ENCODE measurements around the gene KAZN. TPM values are rescaled to one million over a fixed set of nuclear protein-coding genes. Genes with fewer than 3 reads are reported as not detected.

KAZN gene
- polyA plus RNA-seq, 1 donor from 2014 or later = 20.6 TPM

- Histone ChIP-seq H3K79me2 (replicated peaks; ENCODE audit: insufficient read depth, low read length) (peaks cover 3% of the 10 kb centered on the region), H3K27ac (ENCODE audit: low read length) (no peak overlapping the region), H2AFZ (ENCODE audit: low read depth, low read length) (no peak overlapping the region), H3K9me2 (ENCODE audit: insufficient read depth, low read length) (no peaks in the 10 kb centered on the region), H4K20me1 (ENCODE audit: insufficient read depth) (no peaks in the 10 kb centered on the region), H3F3A (ENCODE audit: insufficient read depth, low read length, poor library complexity, severe bottlenecking) (no peaks in the 10 kb centered on the region), H3K4me3 (ENCODE audit: low read length) (no peak overlapping the region), H3K9ac (ENCODE audit: low read length) (no peak overlapping the region), H3K9me3 (ENCODE audit: low read length) (no peaks in the 10 kb centered on the region), H3K4me2 (ENCODE audit: low read length) (no peak overlapping the region), H3K27me3 (ENCODE audit: insufficient read depth, low read depth, low read length) (no peaks in the 10 kb centered on the region), H3K36me3 (ENCODE audit: insufficient read depth, low read length) (no peaks in the 10 kb centered on the region)
- TF ChIP-seq POLR2AphosphoS5 (IDR thresholded peaks at IDR 0.05) = no peak
- TF ChIP-seq, protein P1, sequence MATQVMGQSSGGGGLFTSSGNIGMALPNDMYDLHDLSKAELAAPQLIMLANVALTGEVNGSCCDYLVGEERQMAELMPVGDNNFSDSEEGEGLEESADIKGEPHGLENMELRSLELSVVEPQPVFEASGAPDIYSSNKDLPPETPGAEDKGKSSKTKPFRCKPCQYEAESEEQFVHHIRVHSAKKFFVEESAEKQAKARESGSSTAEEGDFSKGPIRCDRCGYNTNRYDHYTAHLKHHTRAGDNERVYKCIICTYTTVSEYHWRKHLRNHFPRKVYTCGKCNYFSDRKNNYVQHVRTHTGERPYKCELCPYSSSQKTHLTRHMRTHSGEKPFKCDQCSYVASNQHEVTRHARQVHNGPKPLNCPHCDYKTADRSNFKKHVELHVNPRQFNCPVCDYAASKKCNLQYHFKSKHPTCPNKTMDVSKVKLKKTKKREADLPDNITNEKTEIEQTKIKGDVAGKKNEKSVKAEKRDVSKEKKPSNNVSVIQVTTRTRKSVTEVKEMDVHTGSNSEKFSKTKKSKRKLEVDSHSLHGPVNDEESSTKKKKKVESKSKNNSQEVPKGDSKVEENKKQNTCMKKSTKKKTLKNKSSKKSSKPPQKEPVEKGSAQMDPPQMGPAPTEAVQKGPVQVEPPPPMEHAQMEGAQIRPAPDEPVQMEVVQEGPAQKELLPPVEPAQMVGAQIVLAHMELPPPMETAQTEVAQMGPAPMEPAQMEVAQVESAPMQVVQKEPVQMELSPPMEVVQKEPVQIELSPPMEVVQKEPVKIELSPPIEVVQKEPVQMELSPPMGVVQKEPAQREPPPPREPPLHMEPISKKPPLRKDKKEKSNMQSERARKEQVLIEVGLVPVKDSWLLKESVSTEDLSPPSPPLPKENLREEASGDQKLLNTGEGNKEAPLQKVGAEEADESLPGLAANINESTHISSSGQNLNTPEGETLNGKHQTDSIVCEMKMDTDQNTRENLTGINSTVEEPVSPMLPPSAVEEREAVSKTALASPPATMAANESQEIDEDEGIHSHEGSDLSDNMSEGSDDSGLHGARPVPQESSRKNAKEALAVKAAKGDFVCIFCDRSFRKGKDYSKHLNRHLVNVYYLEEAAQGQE (IDR thresholded peaks at IDR 0.05; ENCODE audit: borderline replicate concordance) = no peak
- no peak for TF ChIP-seq EP300 (conservative IDR thresholded peaks at IDR 0.05; ENCODE audit: poor library complexity, severe bottlenecking)
- TF ChIP-seq RAD21 (conservative IDR thresholded peaks at IDR 0.05) = no peak
- TF ChIP-seq TAF1 (IDR thresholded peaks at IDR 0.05; ENCODE audit: low read depth) = no peak
- TF ChIP-seq, protein P2, sequence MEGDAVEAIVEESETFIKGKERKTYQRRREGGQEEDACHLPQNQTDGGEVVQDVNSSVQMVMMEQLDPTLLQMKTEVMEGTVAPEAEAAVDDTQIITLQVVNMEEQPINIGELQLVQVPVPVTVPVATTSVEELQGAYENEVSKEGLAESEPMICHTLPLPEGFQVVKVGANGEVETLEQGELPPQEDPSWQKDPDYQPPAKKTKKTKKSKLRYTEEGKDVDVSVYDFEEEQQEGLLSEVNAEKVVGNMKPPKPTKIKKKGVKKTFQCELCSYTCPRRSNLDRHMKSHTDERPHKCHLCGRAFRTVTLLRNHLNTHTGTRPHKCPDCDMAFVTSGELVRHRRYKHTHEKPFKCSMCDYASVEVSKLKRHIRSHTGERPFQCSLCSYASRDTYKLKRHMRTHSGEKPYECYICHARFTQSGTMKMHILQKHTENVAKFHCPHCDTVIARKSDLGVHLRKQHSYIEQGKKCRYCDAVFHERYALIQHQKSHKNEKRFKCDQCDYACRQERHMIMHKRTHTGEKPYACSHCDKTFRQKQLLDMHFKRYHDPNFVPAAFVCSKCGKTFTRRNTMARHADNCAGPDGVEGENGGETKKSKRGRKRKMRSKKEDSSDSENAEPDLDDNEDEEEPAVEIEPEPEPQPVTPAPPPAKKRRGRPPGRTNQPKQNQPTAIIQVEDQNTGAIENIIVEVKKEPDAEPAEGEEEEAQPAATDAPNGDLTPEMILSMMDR (IDR thresholded peaks at IDR 0.05; ENCODE audit: poor library complexity, severe bottlenecking) = no peak
- no peak for TF ChIP-seq MXI1 (conservative IDR thresholded peaks at IDR 0.05; ENCODE audit: poor library complexity, severe bottlenecking)
- TF ChIP-seq SMC3 (conservative IDR thresholded peaks at IDR 0.05; ENCODE audit: poor library complexity) = no peak
- TF ChIP-seq EZH2 (IDR thresholded peaks at IDR 0.05; ENCODE audit: borderline replicate concordance, insufficient read depth, low read length, poor library complexity, severe bottlenecking) = no peak
Observed at GRCh38 chr1:14726606-14727005, 128.1 kb downstream of the KAZN start.

DNA sequence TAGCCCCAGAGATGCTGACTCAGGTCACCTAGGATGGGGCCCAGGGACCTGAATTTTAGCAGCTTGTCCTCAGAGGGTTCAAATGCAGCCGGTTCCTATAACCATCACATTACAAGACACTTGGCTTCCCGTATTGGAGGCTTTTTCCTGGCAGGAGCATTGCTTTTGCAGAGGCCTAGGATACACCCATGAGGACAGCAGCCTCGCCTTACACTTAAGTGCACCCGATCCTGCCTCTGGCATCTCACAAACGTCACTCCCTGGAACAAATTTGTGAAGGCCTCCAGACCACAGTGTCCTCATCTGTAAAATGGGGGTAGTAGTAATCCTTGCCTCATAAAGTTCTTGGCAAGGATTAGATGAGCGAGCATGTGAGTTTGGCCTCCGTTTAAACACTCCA, 130.0 kb downstream of the KAZN start:
- Histone ChIP-seq H3F3A (ENCODE audit: insufficient read depth, low read length, poor library complexity, severe bottlenecking) (no peaks in the 10 kb centered on the region), H3K9me3 (ENCODE audit: low read length) (no peaks in the 10 kb centered on the region), H3K27ac (ENCODE audit: low read length) (no peak overlapping the region), H4K20me1 (ENCODE audit: insufficient read depth) (no peaks in the 10 kb centered on the region), H3K36me3 (ENCODE audit: insufficient read depth, low read length) (no peaks in the 10 kb centered on the region), H3K79me2 (replicated peaks; ENCODE audit: insufficient read depth, low read length) (peaks cover 3% of the 10 kb centered on the region), H2AFZ (ENCODE audit: low read depth, low read length) (no peak overlapping the region), H3K27me3 (ENCODE audit: insufficient read depth, low read depth, low read length) (no peaks in the 10 kb centered on the region), H3K4me3 (ENCODE audit: low read length) (no peak overlapping the region), H3K4me2 (ENCODE audit: low read length) (no peak overlapping the region), H3K9me2 (ENCODE audit: insufficient read depth, low read length) (no peaks in the 10 kb centered on the region), H3K9ac (ENCODE audit: low read length) (no peak overlapping the region)
- no peak for TF ChIP-seq POLR2AphosphoS5 (IDR thresholded peaks at IDR 0.05)
- no peak for TF ChIP-seq EZH2 (IDR thresholded peaks at IDR 0.05; ENCODE audit: borderline replicate concordance, insufficient read depth, low read length, poor library complexity, severe bottlenecking)
- no peak for TF ChIP-seq EP300 (conservative IDR thresholded peaks at IDR 0.05; ENCODE audit: poor library complexity, severe bottlenecking)
- no peak for TF ChIP-seq RAD21 (conservative IDR thresholded peaks at IDR 0.05)
- TF ChIP-seq, protein P2 (IDR thresholded peaks at IDR 0.05; ENCODE audit: poor library complexity, severe bottlenecking) = no peak
- TF ChIP-seq, protein P1 (IDR thresholded peaks at IDR 0.05; ENCODE audit: borderline replicate concordance) = no peak
- TF ChIP-seq TAF1 (IDR thresholded peaks at IDR 0.05; ENCODE audit: low read depth) = no peak
- no peak for TF ChIP-seq MXI1 (conservative IDR thresholded peaks at IDR 0.05; ENCODE audit: poor library complexity, severe bottlenecking)
- TF ChIP-seq SMC3 (conservative IDR thresholded peaks at IDR 0.05; ENCODE audit: poor library complexity) = no peak
